ENCODE results near the gene TOMM5.

Gene TOMM5

GRCh38 chr9:37625036-37625757, 32.8 kb upstream of the TOMM5 start:
- no peaks in the 10 kb centered on the region for H3K9me3 ChIP-seq
- TF ChIP-seq CTCF (IDR thresholded peaks at IDR 0.05), result no peak
- H3K4me3 ChIP-seq (ENCODE audit: low read depth in 1 of 2, low read length in 1 of 2), result no peak overlapping the region
- H3K27ac ChIP-seq, result no peak overlapping the region
- H3K36me3 ChIP-seq, result no peaks in the 10 kb centered on the region
- H3K27me3 ChIP-seq, result peaks cover 13% of the 10 kb centered on the region
- peaks cover 5 to 6% of the 10 kb centered on the region in 2 experiments for H3K4me1 ChIP-seq (ENCODE audit: control insufficient read depth in 1 of 2, insufficient read depth in 1 of 2, low read depth in 1 of 2, low read length in 1 of 2)

GRCh38 chr9:37624073-37624472, 31.7 kb upstream of the TOMM5 start:
- H3K4me1 ChIP-seq (ENCODE audit: control insufficient read depth in 1 of 2, insufficient read depth in 1 of 2, low read depth in 1 of 2, low read length in 1 of 2), result peaks cover 5 to 6% of the 10 kb centered on the region in 2 experiments
- no peaks in the 10 kb centered on the region for H3K9me3 ChIP-seq
- H3K36me3 ChIP-seq, result no peaks in the 10 kb centered on the region
- no peak overlapping the region for H3K4me3 ChIP-seq (ENCODE audit: low read depth in 1 of 2, low read length in 1 of 2)
- TF ChIP-seq CTCF (IDR thresholded peaks at IDR 0.05), result no peak
- H3K27me3 ChIP-seq, result peaks cover 13% of the 10 kb centered on the region
- no peak overlapping the region for H3K27ac ChIP-seq

- H3K9me3 ChIP-seq, result no peaks in the 10 kb centered on the region
- TF ChIP-seq CTCF (IDR thresholded peaks at IDR 0.05), result no peak
- no peaks in the 10 kb centered on the region for H3K36me3 ChIP-seq
- H3K27ac ChIP-seq, result no peak overlapping the region
- no peak overlapping the region for H3K4me3 ChIP-seq (ENCODE audit: low read depth in 1 of 2, low read length in 1 of 2)
- peaks cover 5 to 6% of the 10 kb centered on the region in 2 experiments for H3K4me1 ChIP-seq (ENCODE audit: control insufficient read depth in 1 of 2, insufficient read depth in 1 of 2, low read depth in 1 of 2, low read length in 1 of 2)
- H3K27me3 ChIP-seq, result peaks cover 13% of the 10 kb centered on the region
Observed at GRCh38 chr9:37623267-37623666, 30.9 kb upstream of the TOMM5 start.

GRCh38 chr9:37622462-37622861, 30.1 kb upstream of the TOMM5 start:
- H3K27me3 ChIP-seq, result peaks cover 10% of the 10 kb centered on the region
- peaks cover 5 to 6% of the 10 kb centered on the region in 2 experiments for H3K4me1 ChIP-seq (ENCODE audit: control insufficient read depth in 1 of 2, insufficient read depth in 1 of 2, low read depth in 1 of 2, low read length in 1 of 2)
- no peaks in the 10 kb centered on the region for H3K9me3 ChIP-seq
- H3K4me3 ChIP-seq (ENCODE audit: low read depth in 1 of 2, low read length in 1 of 2), result no peak overlapping the region
- H3K36me3 ChIP-seq, result no peaks in the 10 kb centered on the region
- H3K27ac ChIP-seq, result no peak overlapping the region
- TF ChIP-seq CTCF (IDR thresholded peaks at IDR 0.05), result no peak

GRCh38 chr9:37621273-37622121, 29.1 kb upstream of the TOMM5 start:
- no peak overlapping the region for H3K27ac ChIP-seq
- H3K27me3 ChIP-seq, result peaks cover 5% of the 10 kb centered on the region
- H3K4me3 ChIP-seq (ENCODE audit: low read depth in 1 of 2, low read length in 1 of 2), result no peak overlapping the region
- no peaks in the 10 kb centered on the region for H3K36me3 ChIP-seq
- H3K4me1 ChIP-seq (ENCODE audit: control insufficient read depth in 1 of 2, insufficient read depth in 1 of 2, low read depth in 1 of 2, low read length in 1 of 2), result peaks cover 5 to 6% of the 10 kb centered on the region in 2 experiments
- H3K9me3 ChIP-seq, result no peaks in the 10 kb centered on the region
- TF ChIP-seq CTCF (IDR thresholded peaks at IDR 0.05), result no peak
